T-cell (primary cell): ENCODE data around the gene TPRA1. TPM values are rescaled to one million over a fixed set of nuclear protein-coding genes. Genes with fewer than 3 reads are reported as not detected.

Source experiments
- ATAC-seq, 4 experiments: fragments of 200-7000 bp in 3 of 4; fragments of 150-1000 bp in 1 of 4; cut with Tn5 transposase; replicated peaks in 1 of 4; 1 replicate in 3 of 4; 2 replicates in 1 of 4; pipeline ENCODE4 v1.10.0; 2021; ENCODE audit warnings: moderate library complexity in 3 of 4, mild to moderate bottlenecking in 2 of 4, moderate number of reproducible peaks in 1 of 4
- CTCF ChIA-PET, 2 donors: fragments of 300-600 bp; sonication (Branson Sonifier 250); formaldehyde crosslinking; loops; one replicate each; lab custom pipeline; 2022; ENCODE audit warnings: antibody characterized with exemption in 2 of 2; lab: Charles Lee
- POLR2A ChIA-PET, 2 donors: fragments of 300-600 bp; sonication (Branson Sonifier 250); formaldehyde crosslinking; loops; one replicate each; lab custom pipeline; 2022; ENCODE audit warnings: antibody characterized with exemption in 2 of 2; lab: Charles Lee
- DNase-seq, 35 experiments: peaks; one replicate each; pipeline versions ENCODE4 v3.0.0 to v3.0.0-alpha.2; 2013 to 2023
- H3K27ac ChIP-seq: one replicate; pipeline ENCODE4 v1.5.1; 2013; ENCODE audit warnings: low read length
- H3K27me3 ChIP-seq, 2 experiments: replicated peaks in 1 of 2; 1 replicate in 1 of 2; 2 replicates in 1 of 2; pipeline versions ENCODE4 v1.6.1 to v1.7.0; 2013; ENCODE audit warnings: low read length in 1 of 2, mixed read lengths in 1 of 2; ENCODE audit not compliant: control insufficient read depth in 2 of 2, insufficient read depth in 2 of 2; ENCODE audit errors: extremely low read depth in 1 of 2
- H3K36me3 ChIP-seq, 2 donors: 1 replicate in 1 of 2; 2 replicates in 1 of 2; pipeline versions ENCODE4 v1.6.1 to v1.7.0; 2013; ENCODE audit warnings: low read length in 1 of 2; ENCODE audit not compliant: control insufficient read depth in 2 of 2, insufficient read depth in 1 of 2; ENCODE audit errors: extremely low read depth in 1 of 2
- H3K4me1 ChIP-seq, 2 experiments: 1 replicate in 1 of 2; 2 replicates in 1 of 2; pipeline versions ENCODE4 v1.6.1 to v1.7.0; 2013; ENCODE audit warnings: low read length in 2 of 2, mixed read lengths in 1 of 2; ENCODE audit not compliant: insufficient read depth in 2 of 2, control insufficient read depth in 1 of 2; ENCODE audit errors: extremely low read depth in 1 of 2
- H3K4me3 ChIP-seq, 2 donors: 1 replicate in 1 of 2; 2 replicates in 1 of 2; pipeline versions ENCODE4 v1.5.1 to v1.7.0; 2013; ENCODE audit warnings: mild to moderate bottlenecking in 2 of 2, low read length in 1 of 2, moderate library complexity in 1 of 2; ENCODE audit not compliant: control insufficient read depth in 1 of 2; ENCODE audit errors: extremely low read depth in 1 of 2
- H3K9me3 ChIP-seq: 2 replicates; pipeline ENCODE4 v1.7.0; 2013
- H3K27ac Mint-ChIP-seq, 2 donors: one replicate each; pipeline ENCODE4 v1.8.0; 2020 to 2021; ENCODE audit warnings: mild to moderate bottlenecking in 2 of 2, mixed read lengths in 2 of 2
- H3K27me3 Mint-ChIP-seq, 2 donors: one replicate each; pipeline ENCODE4 v1.8.0; 2021 to 2022; ENCODE audit warnings: mixed read lengths in 2 of 2
- H3K36me3 Mint-ChIP-seq: one replicate; pipeline ENCODE4 v1.8.0; 2021; ENCODE audit warnings: mixed read lengths
- H3K4me1 Mint-ChIP-seq, 3 donors: one replicate each; pipeline ENCODE4 v1.8.0; 2020 to 2022; ENCODE audit warnings: mixed read lengths in 3 of 3, mild to moderate bottlenecking in 1 of 3
- H3K4me3 Mint-ChIP-seq, 3 donors: one replicate each; pipeline ENCODE4 v1.8.0; 2020 to 2022; ENCODE audit warnings: mild to moderate bottlenecking in 3 of 3, mixed read lengths in 3 of 3, moderate library complexity in 3 of 3
- H3K9me3 Mint-ChIP-seq, 3 donors: one replicate each; pipeline ENCODE4 v1.8.0; 2020 to 2022; ENCODE audit warnings: mixed read lengths in 3 of 3
- WGBS: methylation state at CpG from one replicate; pipeline ENCODE4 v1.1.5; 2013; ENCODE audit warnings: missing lambda C conversion rate; ENCODE audit not compliant: insufficient coverage; 5-methylcytosine and 5-hydroxymethylcytosine counted together
- total RNA-seq, 35 experiments: library from RNA in 6 of 35; stranded (reverse) in 6 of 35; fragments of 120-200 nt in 1 of 35; gene quantifications; one replicate each; pipeline versions ENCODE4 v1.2.1 to v1.2.4 and lab custom pipeline; 2013 to 2026

TPRA1 gene
- total RNA-seq, 5 donors from 2014 or later (not counting 1 experiment from before 2014, with no cell fraction given), result 17.1 to 38.4 (median 34.6) TPM

GRCh38 chr3:127544803-127545201 is 45.7 kb downstream of the TPRA1 start:
- DNase-seq (no peak), ATAC-seq (no peak)
- ChIA-PET POLR2A (no interaction called here), CTCF (interaction anchor here in 1 of 2 donors (0.6 kb wide), 1 partner anchor 157 kb away, joined by 3 read pairs; no protein-coding TSS in a partner anchor)
- Histone ChIP-seq H3K27ac (no peak overlapping the region), H3K4me1 (peaks cover 0 to 20% of the 10 kb centered on the region in 2 experiments), H3K36me3 (no peaks in the 10 kb centered on the region), H3K9me3 (no peaks in the 10 kb centered on the region), H3K27me3 (peaks cover 0 to 15% of the 10 kb centered on the region in 2 experiments), H3K4me3 (no peak overlapping the region)
- no peaks in the 10 kb centered on the region for H3K36me3 Mint-ChIP-seq
- peaks cover 11 to 15% (median 12%) of the 10 kb centered on the region in 3 donors for H3K4me1 Mint-ChIP-seq
- WGBS, result 82% methylated on average over 9 of the region's 9 CpGs
- H3K27ac Mint-ChIP-seq, result peak overlapping the region in 1 of 2 donors; percentile 55
- H3K27me3 Mint-ChIP-seq, result peaks cover 0 to 3% of the 10 kb centered on the region in 2 donors
- no peak overlapping the region for H3K4me3 Mint-ChIP-seq
- no peaks in the 10 kb centered on the region for H3K9me3 Mint-ChIP-seq

DNA sequence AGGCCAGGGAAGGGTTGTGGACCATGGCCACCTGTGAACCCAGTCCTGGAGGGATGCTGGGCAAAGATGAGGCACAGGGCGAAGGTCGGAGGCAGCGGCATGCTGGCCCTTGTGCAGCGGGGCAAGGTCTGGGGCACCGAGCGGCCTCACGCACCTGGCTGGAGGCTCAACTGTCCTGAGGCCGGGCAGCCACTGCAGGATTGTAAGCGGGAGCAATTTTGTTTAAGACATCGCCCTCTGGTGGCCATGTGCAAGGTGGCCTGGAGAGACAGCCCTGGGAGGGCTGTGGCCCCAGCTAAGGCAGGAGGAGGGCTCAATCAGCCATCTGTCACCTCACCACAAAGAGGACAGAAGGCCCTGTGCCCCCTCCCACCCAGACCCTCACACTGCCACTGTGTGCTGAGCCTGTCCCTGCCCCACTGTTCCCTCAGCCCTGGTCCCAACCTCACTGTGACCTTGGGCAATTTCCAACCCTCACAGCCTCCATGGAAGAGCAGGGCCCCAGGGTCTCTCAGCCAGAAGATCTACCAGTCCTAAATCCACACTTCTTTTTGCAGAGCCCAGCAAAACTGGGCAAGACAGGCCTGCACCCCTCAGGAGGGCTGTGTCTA is 46.2 kb downstream of the TPRA1 start:
- ATAC-seq (peak; percentile 45 to 65 (median 48)), DNase-seq (peak in 34 of 35 experiments; percentile 12 to 75 (median 51))
- Mint-ChIP-seq H3K4me1 (peaks cover 11 to 15% (median 12%) of the 10 kb centered on the region in 3 donors), H3K27ac (no peak overlapping the region), H3K4me3 (no peak overlapping the region), H3K27me3 (peaks cover 0 to 3% of the 10 kb centered on the region in 2 donors), H3K36me3 (no peaks in the 10 kb centered on the region), H3K9me3 (no peaks in the 10 kb centered on the region)
- H3K36me3 ChIP-seq, result no peaks in the 10 kb centered on the region
- no peak overlapping the region for H3K27ac ChIP-seq
- POLR2A ChIA-PET, result no interaction called here
- CTCF ChIA-PET, result no interaction called here
- peaks cover 0 to 19% of the 10 kb centered on the region in 2 experiments for H3K27me3 ChIP-seq
- WGBS, result 26% methylated on average over 10 of the region's 10 CpGs
- no peak overlapping the region for H3K4me3 ChIP-seq
- no peaks in the 10 kb centered on the region for H3K9me3 ChIP-seq
- H3K4me1 ChIP-seq, result peaks cover 0 to 20% of the 10 kb centered on the region in 2 experiments

DNA sequence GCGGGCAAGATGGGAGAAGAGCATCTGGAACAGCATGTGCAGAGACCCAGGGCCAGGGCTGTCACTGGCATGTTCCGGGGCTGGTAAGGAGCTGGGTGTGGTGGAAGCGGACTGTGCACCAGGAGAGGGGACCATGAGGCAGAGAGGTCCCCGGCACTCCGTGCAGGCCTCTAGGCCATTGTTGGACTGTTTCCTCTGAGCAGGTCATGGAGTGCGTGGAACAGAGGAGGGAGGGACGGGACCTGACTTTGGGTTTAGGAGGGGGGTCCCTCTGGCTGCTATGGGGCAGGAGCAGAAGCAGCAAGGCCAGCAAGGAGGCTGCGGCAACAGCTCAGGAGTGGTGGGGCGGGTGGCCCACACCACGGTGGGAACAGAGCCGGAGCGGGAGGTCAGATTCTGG is 47.1 kb downstream of the TPRA1 start:
- DNase-seq (no peak), ATAC-seq (no peak)
- POLR2A ChIA-PET, result no interaction called here
- no peak overlapping the region for H3K27ac Mint-ChIP-seq
- CTCF ChIA-PET, result interaction anchor here (0.5 to 1.0 kb wide), 2 partner anchors 31 to 123 kb away, joined by 3 read pairs; no protein-coding TSS in a partner anchor
- H3K27ac ChIP-seq, result no peak overlapping the region
- no peaks in the 10 kb centered on the region for H3K9me3 Mint-ChIP-seq
- H3K27me3 ChIP-seq, result peaks cover 0 to 14% of the 10 kb centered on the region in 2 experiments
- H3K9me3 ChIP-seq, result no peaks in the 10 kb centered on the region
- peaks cover 0 to 3% of the 10 kb centered on the region in 2 donors for H3K27me3 Mint-ChIP-seq
- H3K36me3 ChIP-seq, result no peaks in the 10 kb centered on the region
- H3K4me3 Mint-ChIP-seq, result no peak overlapping the region
- H3K36me3 Mint-ChIP-seq, result no peaks in the 10 kb centered on the region
- WGBS, result 95% methylated on average over 11 of the region's 12 CpGs
- peaks cover 0 to 19% of the 10 kb centered on the region in 2 experiments for H3K4me1 ChIP-seq
- H3K4me1 Mint-ChIP-seq, result peaks cover 11 to 15% (median 12%) of the 10 kb centered on the region in 3 donors
- H3K4me3 ChIP-seq, result no peak overlapping the region

DNA sequence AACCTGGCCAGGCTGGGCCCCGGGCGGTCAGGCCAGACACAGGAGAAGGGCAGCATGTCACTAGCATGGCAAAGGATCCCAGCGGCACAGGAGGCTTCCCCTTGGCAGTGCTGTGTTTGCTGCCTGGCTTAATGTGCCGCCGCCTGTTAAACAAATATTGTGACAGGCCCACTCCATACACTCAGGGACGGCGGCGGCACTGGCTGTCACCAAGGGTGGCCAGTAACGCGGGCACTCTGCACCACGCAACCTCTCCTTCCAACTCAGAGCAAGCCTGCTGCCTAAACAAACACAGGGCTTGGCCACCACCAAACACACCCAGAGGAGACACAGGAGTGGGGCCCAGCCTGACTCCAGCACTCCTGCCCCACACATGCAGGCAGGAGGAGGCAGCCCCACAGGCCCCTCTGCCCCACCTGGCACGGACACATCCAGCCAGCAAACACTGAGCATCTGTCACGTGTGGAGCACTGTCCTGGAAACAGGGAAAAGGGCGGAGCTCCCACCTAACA is 48.0 kb downstream of the TPRA1 start:
- no peak for DNase-seq
- peaks cover 0 to 12% of the 10 kb centered on the region in 2 experiments for H3K4me1 ChIP-seq
- CTCF ChIA-PET, result no interaction called here
- Mint-ChIP-seq H3K36me3 (no peaks in the 10 kb centered on the region), H3K4me1 (peaks cover 7 to 10% (median 7%) of the 10 kb centered on the region in 3 donors), H3K27me3 (peaks cover 4 to 7% of the 10 kb centered on the region in 2 donors), H3K4me3 (no peak overlapping the region), H3K9me3 (no peaks in the 10 kb centered on the region), H3K27ac (no peak overlapping the region)
- no peak for ATAC-seq
- no peak overlapping the region for H3K27ac ChIP-seq
- no peaks in the 10 kb centered on the region for H3K36me3 ChIP-seq
- H3K4me3 ChIP-seq, result no peak overlapping the region
- no peaks in the 10 kb centered on the region for H3K9me3 ChIP-seq
- POLR2A ChIA-PET, result no interaction called here
- peaks cover 0 to 14% of the 10 kb centered on the region in 2 experiments for H3K27me3 ChIP-seq
- 86% methylated on average over 9 of the region's 14 CpGs for WGBS

DNA sequence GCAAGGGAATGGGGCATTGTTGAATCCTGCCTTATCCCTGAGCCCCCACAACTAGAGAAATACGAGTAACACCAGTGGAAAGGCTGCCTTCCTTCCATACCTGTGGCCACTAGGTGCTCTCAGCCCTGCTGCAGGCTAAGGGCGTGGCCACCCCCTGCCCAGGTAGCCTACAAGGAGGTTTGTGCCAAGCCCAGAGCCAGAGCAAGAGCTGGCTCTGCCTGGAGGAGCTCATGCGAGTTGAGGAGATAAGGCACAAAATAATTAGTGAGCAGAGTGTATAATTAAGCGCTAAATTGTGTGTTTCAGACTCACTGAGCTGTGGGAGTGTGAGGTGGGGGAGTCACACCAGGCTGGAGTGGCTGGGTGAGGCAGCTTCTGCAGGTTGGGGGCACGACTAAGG is 49.2 kb downstream of the TPRA1 start:
- no peak for DNase-seq
- WGBS, result 76% methylated on average over 4 of the region's 5 CpGs
- Mint-ChIP-seq H3K9me3 (no peaks in the 10 kb centered on the region), H3K4me1 (peaks cover 2 to 5% (median 2%) of the 10 kb centered on the region in 3 donors), H3K36me3 (no peaks in the 10 kb centered on the region), H3K27me3 (peaks cover 4 to 13% of the 10 kb centered on the region in 2 donors), H3K4me3 (no peak overlapping the region), H3K27ac (no peak overlapping the region)
- H3K4me3 ChIP-seq, result no peak overlapping the region
- peaks cover 0 to 26% of the 10 kb centered on the region in 2 experiments for H3K27me3 ChIP-seq
- H3K27ac ChIP-seq, result no peak overlapping the region
- ChIA-PET POLR2A (no interaction called here), CTCF (interaction anchor here in 1 of 2 donors (0.7 kb wide), 1 partner anchor 14 kb away, joined by 15 read pairs; no protein-coding TSS in a partner anchor)
- H3K9me3 ChIP-seq, result no peaks in the 10 kb centered on the region
- no peaks in the 10 kb centered on the region for H3K36me3 ChIP-seq
- ATAC-seq, result no peak
- H3K4me1 ChIP-seq, result peaks cover 2 to 5% of the 10 kb centered on the region in 2 experiments

- Mint-ChIP-seq H3K27ac (no peak overlapping the region), H3K27me3 (peaks cover 4 to 16% of the 10 kb centered on the region in 2 donors), H3K36me3 (no peaks in the 10 kb centered on the region), H3K9me3 (no peaks in the 10 kb centered on the region), H3K4me1 (peaks cover 2 to 7% (median 2%) of the 10 kb centered on the region in 3 donors), H3K4me3 (no peak overlapping the region)
- ATAC-seq, result no peak
- ChIA-PET CTCF (interaction anchor here in 1 of 2 donors (0.6 to 0.9 kb wide), 2 partner anchors 58 to 89 kb away, joined by 4 to 8 read pairs; no protein-coding TSS in a partner anchor), POLR2A (no interaction called here)
- WGBS, result 81% methylated on average over 15 of the region's 17 CpGs
- Histone ChIP-seq H3K4me1 (peaks cover 2 to 5% of the 10 kb centered on the region in 2 experiments), H3K27me3 (peaks cover 0 to 36% of the 10 kb centered on the region in 2 experiments), H3K27ac (no peak overlapping the region), H3K36me3 (no peaks in the 10 kb centered on the region), H3K9me3 (no peaks in the 10 kb centered on the region), H3K4me3 (no peak overlapping the region)
- no peak for DNase-seq
Observed at GRCh38 chr3:127539366-127540060, 51.0 kb downstream of the TPRA1 start.
